Spinal cord (tissue), 10 donors: ENCODE results near the gene METRN. TPM values are rescaled to one million over a fixed set of nuclear protein-coding genes. Genes with fewer than 3 reads are reported as not detected.
"Not testable (repeated sequence)": the region's sequence is repeated elsewhere in the genome, so short reads cannot be mapped to it uniquely, and the experiment has no call there.

Source experiments
- DNase-seq, 6 donors: peaks; one replicate each; pipeline versions ENCODE4 v3.0.0 to v3.0.0-alpha.2; 2013 to 2015; ENCODE audit warnings: low spot score in 6 of 6, low read depth in 4 of 6
- H3K27ac ChIP-seq: one replicate; pipeline ENCODE4 v1.5.1; 2013; ENCODE audit warnings: low read depth, low read length, control low read depth
- H3K27me3 ChIP-seq: one replicate; pipeline ENCODE4 v1.6.1; 2013; ENCODE audit warnings: low read length; ENCODE audit not compliant: control insufficient read depth, insufficient read depth
- H3K36me3 ChIP-seq: one replicate; pipeline ENCODE4 v1.6.1; 2013; ENCODE audit warnings: low read length; ENCODE audit not compliant: control insufficient read depth, insufficient read depth
- H3K4me1 ChIP-seq: one replicate; pipeline ENCODE4 v1.6.1; 2013; ENCODE audit warnings: low read length; ENCODE audit not compliant: control insufficient read depth, insufficient read depth
- H3K4me3 ChIP-seq: one replicate; pipeline ENCODE4 v1.5.1; 2013; ENCODE audit warnings: low read depth, low read length, control low read depth
- H3K9me3 ChIP-seq: one replicate; pipeline ENCODE4 v1.6.1; 2013; ENCODE audit warnings: low read length; ENCODE audit not compliant: control insufficient read depth, insufficient read depth
- WGBS: methylation state at CpG from one replicate; pipeline ENCODE4 v1.1.5; 2013; ENCODE audit warnings: missing lambda C conversion rate; ENCODE audit not compliant: insufficient coverage; 5-methylcytosine and 5-hydroxymethylcytosine counted together
- polyA plus RNA-seq, 2 donors: library from polyadenylated mRNA; unstranded; fragments of 120-200 nt; gene quantifications; one replicate each; pipeline ENCODE4 v1.2.1, GENCODE V29; 2013; ENCODE audit not compliant: insufficient read length in 2 of 2
- total RNA-seq, 2 donors: library from RNA; depleted of rRNA in 1 of 2; stranded (reverse); fragments of 120-200 nt in 1 of 2; fragments of >200 nt in 1 of 2; gene quantifications; one replicate each; pipeline versions ENCODE4 v1.2.3 to v1.2.4, GENCODE V29; 2013 to 2014
- donor health status: healthy.

Gene METRN
- total and polyA plus RNA-seq, 4 donors: 75.5 to 402 (median 319) TPM

GRCh38 chr16:742894-743293 is 28.0 kb downstream of the METRN start:
- not testable (repeated sequence) for H3K9me3 ChIP-seq, H3K27me3 ChIP-seq, DNase-seq, H3K27ac ChIP-seq, H3K4me3 ChIP-seq
- Histone ChIP-seq H3K36me3 (peaks cover 17% of the 10 kb centered on the region), H3K4me1 (peaks cover 18% of the 10 kb centered on the region)
- WGBS: 83% methylated on average over 6 of the region's 14 CpGs

GRCh38 chr16:743794-744500 is 29.0 kb downstream of the METRN start:
- H3K9me3 ChIP-seq: no peaks in the 10 kb centered on the region
- H3K4me3 ChIP-seq: no peak overlapping the region
- H3K27me3 ChIP-seq: no peaks in the 10 kb centered on the region
- DNase-seq: no peak
- H3K27ac ChIP-seq: no peak overlapping the region
- H3K36me3 ChIP-seq: peaks cover 7% of the 10 kb centered on the region
- H3K4me1 ChIP-seq: peaks cover 18% of the 10 kb centered on the region
- 85% methylated on average over 18 of the region's 21 CpGs for WGBS

- no peaks in the 10 kb centered on the region for H3K27me3 ChIP-seq
- H3K36me3 ChIP-seq: no peaks in the 10 kb centered on the region
- no peak overlapping the region for H3K27ac ChIP-seq
- DNase-seq: no peak
- peaks cover 8% of the 10 kb centered on the region for H3K4me1 ChIP-seq
- H3K9me3 ChIP-seq: no peaks in the 10 kb centered on the region
- 20% methylated on average over 2 of the region's 14 CpGs for WGBS
- H3K4me3 ChIP-seq: no peak overlapping the region
These were observed 30.8 kb downstream of the METRN start for GRCh38 chr16:745739-746138.

- WGBS: 80% methylated on average over 8 of the region's 13 CpGs
These were observed 31.7 kb downstream of the METRN start for GRCh38 chr16:746637-747036.

GRCh38 chr16:747978-748746 is 33.2 kb downstream of the METRN start:
- no peak overlapping the region for H3K4me3 ChIP-seq
- H3K9me3 ChIP-seq: no peaks in the 10 kb centered on the region
- peaks cover 5% of the 10 kb centered on the region for H3K4me1 ChIP-seq
- 78% methylated on average over 33 of the region's 39 CpGs for WGBS
- H3K36me3 ChIP-seq: no peaks in the 10 kb centered on the region
- H3K27me3 ChIP-seq: peaks cover 9% of the 10 kb centered on the region
- DNase-seq: no peak
- no peak overlapping the region for H3K27ac ChIP-seq

More at GRCh38 chr16:746637-747036, 31.7 kb downstream of the METRN start:
- Histone ChIP-seq H3K27ac (no peak overlapping the region), H3K4me3 (no peak overlapping the region), H3K36me3 (no peaks in the 10 kb centered on the region), H3K27me3 (peaks cover 4% of the 10 kb centered on the region), H3K4me1 (peaks cover 3% of the 10 kb centered on the region), H3K9me3 (no peaks in the 10 kb centered on the region)
- no peak for DNase-seq

- Histone ChIP-seq H3K4me1 (peaks cover 5% of the 10 kb centered on the region), H3K27ac (no peak overlapping the region), H3K9me3 (no peaks in the 10 kb centered on the region), H3K27me3 (peaks cover 9% of the 10 kb centered on the region), H3K4me3 (no peak overlapping the region), H3K36me3 (no peaks in the 10 kb centered on the region)
- DNase-seq: no peak
- WGBS: 100% methylated on average over 1 of the region's 6 CpGs
These were observed 34.1 kb downstream of the METRN start for GRCh38 chr16:749010-749409.

- Histone ChIP-seq H3K27ac (no peak overlapping the region), H3K4me3 (no peak overlapping the region), H3K27me3 (peaks cover 9% of the 10 kb centered on the region), H3K9me3 (no peaks in the 10 kb centered on the region), H3K4me1 (peaks cover 5% of the 10 kb centered on the region), H3K36me3 (no peaks in the 10 kb centered on the region)
- 53% methylated on average over 9 of the region's 9 CpGs for WGBS
- no peak for DNase-seq
These were observed 35.6 kb downstream of the METRN start for GRCh38 chr16:750485-750884.

- H3K27ac ChIP-seq: no peak overlapping the region
- no peak for DNase-seq
These were observed 36.5 kb downstream of the METRN start for GRCh38 chr16:751152-752006.

GRCh38 chr16:752007-752312 is 37.0 kb downstream of the METRN start:
- H3K36me3 ChIP-seq: no peaks in the 10 kb centered on the region
- 6% methylated on average over 4 of the region's 10 CpGs for WGBS
- no peak overlapping the region for H3K27ac ChIP-seq
- no peaks in the 10 kb centered on the region for H3K9me3 ChIP-seq
- peaks cover 5% of the 10 kb centered on the region for H3K4me1 ChIP-seq
- H3K27me3 ChIP-seq: peaks cover 9% of the 10 kb centered on the region
- DNase-seq: no peak
- no peak overlapping the region for H3K4me3 ChIP-seq

More at GRCh38 chr16:751152-752006, 36.5 kb downstream of the METRN start:
- no peak overlapping the region for H3K4me3 ChIP-seq
- H3K36me3 ChIP-seq: no peaks in the 10 kb centered on the region
- H3K4me1 ChIP-seq: peaks cover 5% of the 10 kb centered on the region
- no peaks in the 10 kb centered on the region for H3K9me3 ChIP-seq
- H3K27me3 ChIP-seq: peaks cover 9% of the 10 kb centered on the region
- WGBS: 54% methylated on average over 33 of the region's 39 CpGs
